Neutrophil (primary cell): Measurements from ENCODE around the gene ITPR2.

Experiments used
- H3K27ac ChIP-seq: fragments of 200-600 bp; sonication (generic); 2 replicates; pipeline ENCODE4 v1.5.1; 2016; ENCODE audit warnings: mild to moderate bottlenecking, moderate library complexity
- H3K27me3 ChIP-seq: fragments of 200-600 bp; sonication (generic); 2 replicates; pipeline ENCODE4 v1.6.0; 2016; ENCODE audit warnings: mild to moderate bottlenecking
- H3K36me3 ChIP-seq: fragments of 200-600 bp; sonication (generic); 2 replicates; pipeline ENCODE4 v1.5.1; 2017
- H3K4me1 ChIP-seq, 2 experiments: fragments of 200-600 bp in 1 of 2; sonication (generic) in 1 of 2; 1 replicate in 1 of 2; 2 replicates in 1 of 2; pipeline versions ENCODE4 v1.5.1 to v1.6.1; 2013 to 2016; ENCODE audit warnings: low read depth in 1 of 2, low read length in 1 of 2, mild to moderate bottlenecking in 1 of 2, moderate library complexity in 1 of 2; ENCODE audit not compliant: control insufficient read depth in 1 of 2, insufficient read depth in 1 of 2
- H3K4me3 ChIP-seq, 2 experiments: fragments of 200-600 bp in 1 of 2; sonication (generic) in 1 of 2; 1 replicate in 1 of 2; 2 replicates in 1 of 2; pipeline ENCODE4 v1.5.1; 2013 to 2016; ENCODE audit warnings: low read depth in 1 of 2, low read length in 1 of 2, mild to moderate bottlenecking in 1 of 2, moderate library complexity in 1 of 2
- H3K9me3 ChIP-seq: fragments of 200-600 bp; sonication (generic); 2 replicates; pipeline ENCODE4 v1.5.1; 2016
- TF ChIP-seq, protein P1 (sequence below): fragments of 200-600 bp; sonication (generic); IDR thresholded peaks from 2 replicates; pipeline ENCODE4 v1.5.1; 2016; ENCODE audit warnings: antibody characterized with exemption

Gene ITPR2

GRCh38 chr12:26360062-26360461 lies 472.9 kb downstream of the ITPR2 start:
- H3K27me3 ChIP-seq: no peaks in the 10 kb centered on the region
- no peaks in the 10 kb centered on the region for H3K4me1 ChIP-seq
- TF ChIP-seq, protein P1, sequence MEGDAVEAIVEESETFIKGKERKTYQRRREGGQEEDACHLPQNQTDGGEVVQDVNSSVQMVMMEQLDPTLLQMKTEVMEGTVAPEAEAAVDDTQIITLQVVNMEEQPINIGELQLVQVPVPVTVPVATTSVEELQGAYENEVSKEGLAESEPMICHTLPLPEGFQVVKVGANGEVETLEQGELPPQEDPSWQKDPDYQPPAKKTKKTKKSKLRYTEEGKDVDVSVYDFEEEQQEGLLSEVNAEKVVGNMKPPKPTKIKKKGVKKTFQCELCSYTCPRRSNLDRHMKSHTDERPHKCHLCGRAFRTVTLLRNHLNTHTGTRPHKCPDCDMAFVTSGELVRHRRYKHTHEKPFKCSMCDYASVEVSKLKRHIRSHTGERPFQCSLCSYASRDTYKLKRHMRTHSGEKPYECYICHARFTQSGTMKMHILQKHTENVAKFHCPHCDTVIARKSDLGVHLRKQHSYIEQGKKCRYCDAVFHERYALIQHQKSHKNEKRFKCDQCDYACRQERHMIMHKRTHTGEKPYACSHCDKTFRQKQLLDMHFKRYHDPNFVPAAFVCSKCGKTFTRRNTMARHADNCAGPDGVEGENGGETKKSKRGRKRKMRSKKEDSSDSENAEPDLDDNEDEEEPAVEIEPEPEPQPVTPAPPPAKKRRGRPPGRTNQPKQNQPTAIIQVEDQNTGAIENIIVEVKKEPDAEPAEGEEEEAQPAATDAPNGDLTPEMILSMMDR: no peak
- no peak overlapping the region for H3K27ac ChIP-seq
- H3K9me3 ChIP-seq: no peaks in the 10 kb centered on the region
- no peaks in the 10 kb centered on the region for H3K36me3 ChIP-seq
- no peak overlapping the region for H3K4me3 ChIP-seq

- H3K27me3 ChIP-seq: no peaks in the 10 kb centered on the region
- H3K36me3 ChIP-seq: no peaks in the 10 kb centered on the region
- H3K9me3 ChIP-seq: no peaks in the 10 kb centered on the region
- TF ChIP-seq, protein P1: no peak
- no peak overlapping the region for H3K27ac ChIP-seq
- no peak overlapping the region for H3K4me3 ChIP-seq
- H3K4me1 ChIP-seq: no peaks in the 10 kb centered on the region
Observed at GRCh38 chr12:26359576-26359975, 473.4 kb downstream of the ITPR2 start.

DNA sequence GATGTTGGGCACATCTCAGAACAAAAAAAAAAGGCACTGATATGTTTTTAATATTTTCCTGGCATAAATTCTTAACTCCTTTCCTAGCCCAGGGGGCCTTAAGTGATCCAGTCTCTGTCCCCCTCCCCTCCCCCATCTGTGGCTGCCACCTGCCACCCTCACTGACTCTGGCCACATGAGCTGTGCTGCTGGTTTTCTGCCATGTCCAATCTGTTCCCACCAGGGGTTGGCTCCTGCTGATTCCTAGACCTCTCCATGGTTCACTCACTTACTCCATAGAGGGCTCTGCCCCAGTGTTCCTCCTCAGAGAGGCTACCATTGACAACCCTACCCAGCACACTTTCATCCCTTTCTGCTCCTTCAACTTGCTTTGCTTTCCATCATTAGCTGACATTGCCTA lies 474.3 kb downstream of the ITPR2 start:
- TF ChIP-seq, protein P1: no peak
- Histone ChIP-seq H3K4me1 (no peaks in the 10 kb centered on the region), H3K36me3 (no peaks in the 10 kb centered on the region), H3K9me3 (no peaks in the 10 kb centered on the region), H3K27me3 (no peaks in the 10 kb centered on the region), H3K4me3 (no peak overlapping the region), H3K27ac (no peak overlapping the region)

- TF ChIP-seq, protein P1: no peak
- Histone ChIP-seq H3K27ac (no peak overlapping the region), H3K4me1 (no peaks in the 10 kb centered on the region), H3K4me3 (no peak overlapping the region), H3K36me3 (no peaks in the 10 kb centered on the region), H3K9me3 (no peaks in the 10 kb centered on the region), H3K27me3 (no peaks in the 10 kb centered on the region)
Observed at GRCh38 chr12:26347300-26347699, 485.7 kb downstream of the ITPR2 start.

DNA sequence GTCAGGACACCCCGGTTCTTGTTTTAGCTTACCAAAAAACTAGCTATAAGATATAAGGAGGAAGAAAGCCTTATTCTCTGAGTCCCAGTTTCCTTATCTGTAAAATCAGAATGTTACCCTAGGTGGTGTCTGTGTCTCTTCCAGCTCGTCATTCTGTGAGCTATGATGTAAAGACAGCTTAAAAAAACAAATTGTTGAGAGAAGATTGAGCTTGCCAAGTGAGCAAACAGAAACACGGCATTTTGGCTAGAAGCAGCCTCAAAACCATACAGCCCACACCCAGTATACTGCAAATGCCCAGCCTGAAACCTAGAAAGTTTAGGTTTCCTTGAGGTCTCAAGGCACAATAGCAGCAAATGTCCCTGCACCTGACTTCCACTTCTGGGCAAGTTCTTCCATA lies 486.3 kb downstream of the ITPR2 start:
- Histone ChIP-seq H3K4me1 (no peaks in the 10 kb centered on the region), H3K27me3 (no peaks in the 10 kb centered on the region)

More for the DNA sequence above, 486.3 kb downstream of the ITPR2 start:
- Histone ChIP-seq H3K4me3 (no peak overlapping the region), H3K9me3 (no peaks in the 10 kb centered on the region), H3K36me3 (no peaks in the 10 kb centered on the region), H3K27ac (no peak overlapping the region)
- TF ChIP-seq, protein P1: no peak
